Small intestine (tissue), 7 donors: ENCODE results near the gene EIF4B. TPM values are rescaled to one million over a fixed set of nuclear protein-coding genes. Genes with fewer than 3 reads are reported as not detected.
A peak's percentile ranks its signal among the peaks of the same experiment; 100 is the strongest.

Experiments
- DNase-seq, 2 donors: peaks; one replicate each; pipeline versions ENCODE4 v3.0.0 to v3.0.0-alpha.2; 2013
- FAIRE-seq: peaks from 2 replicates; lab custom pipeline; 2012; peaks lifted over from hg19 to GRCh38; lab: Jason Lieb, UNC
- H3K27ac ChIP-seq, 3 donors: one replicate each; pipeline ENCODE4 v1.5.1; 2013; ENCODE audit warnings: low read length in 2 of 3, mild to moderate bottlenecking in 2 of 3, control low read depth in 1 of 3, inconsistent platforms in 1 of 3, low read depth in 1 of 3, moderate library complexity in 1 of 3
- H3K27me3 ChIP-seq, 3 donors: one replicate each; pipeline ENCODE4 v1.6.1; 2013; ENCODE audit warnings: low read length in 3 of 3, inconsistent platforms in 1 of 3; ENCODE audit not compliant: control insufficient read depth in 3 of 3, insufficient read depth in 3 of 3
- H3K36me3 ChIP-seq, 3 donors: one replicate each; pipeline ENCODE4 v1.6.1; 2013; ENCODE audit warnings: low read length in 3 of 3, inconsistent platforms in 1 of 3, low read depth in 1 of 3, mild to moderate bottlenecking in 1 of 3, moderate library complexity in 1 of 3; ENCODE audit not compliant: control insufficient read depth in 3 of 3, insufficient read depth in 2 of 3
- H3K4me1 ChIP-seq, 3 donors: one replicate each; pipeline ENCODE4 v1.6.1; 2013; ENCODE audit warnings: low read length in 2 of 3, inconsistent platforms in 1 of 3, low read depth in 1 of 3, mild to moderate bottlenecking in 1 of 3, moderate library complexity in 1 of 3; ENCODE audit not compliant: control insufficient read depth in 3 of 3, insufficient read depth in 2 of 3
- H3K4me3 ChIP-seq, 3 donors: one replicate each; pipeline ENCODE4 v1.5.1; 2013; ENCODE audit warnings: low read length in 3 of 3, control low read depth in 1 of 3, inconsistent platforms in 1 of 3, low read depth in 1 of 3, mild to moderate bottlenecking in 1 of 3, moderate library complexity in 1 of 3
- H3K9me3 ChIP-seq, 2 donors: one replicate each; pipeline ENCODE4 v1.6.1; 2013; ENCODE audit warnings: low read depth in 1 of 2, low read length in 1 of 2; ENCODE audit not compliant: control insufficient read depth in 2 of 2, insufficient read depth in 1 of 2
- WGBS, 3 donors: extraction: QIAGEN DNeasy Blood & Tissue Kit; methylation state at CpG; one replicate each; pipeline ENCODE4 v1.1.7; 2013; 5-methylcytosine and 5-hydroxymethylcytosine counted together
- polyA plus RNA-seq, 4 donors: library from polyadenylated mRNA; stranded (reverse) in 3 of 4; unstranded in 1 of 4; fragments of 200-250 nt in 3 of 4; fragments of 120-200 nt in 1 of 4; gene quantifications; one replicate each; pipeline versions ENCODE4 v1.2.1 to v1.2.3, GENCODE V29; 2013
- donor health status: healthy with polysubstance abuse.
- donor health status: control.
- donor health status: control.
- donor health status: Bipolar disorder and iron deficiency.
- donor health status: healthy.

The EIF4B gene
- polyA plus RNA-seq, 4 donors: 160 to 422 (median 206) TPM

GRCh38 chr12:53044896-53045695 is 38.8 kb downstream of the EIF4B start:
- Histone ChIP-seq H3K27ac (peak overlapping the region in 1 of 3 donors; percentile 99), H3K4me1 (peaks cover 0 to 46% (median 10%) of the 10 kb centered on the region in 3 donors), H3K36me3 (peaks cover 0 to 4% (median 2%) of the 10 kb centered on the region in 3 donors), H3K4me3 (no peak overlapping the region), H3K9me3 (no peaks in the 10 kb centered on the region), H3K27me3 (peaks cover 0 to 4% (median 0%) of the 10 kb centered on the region in 3 donors)
- WGBS, 3 donors: 61 to 72% (median 65%) methylated on average over 4 of the region's 4 CpGs
- DNase-seq: no peak
- no peak for FAIRE-seq

GRCh38 chr12:53045696-53046045 is 39.4 kb downstream of the EIF4B start:
- H3K27me3 ChIP-seq: peaks cover 0 to 4% (median 0%) of the 10 kb centered on the region in 3 donors
- H3K4me3 ChIP-seq: peak overlapping the region in 1 of 3 donors; percentile 84
- 34 to 38% (median 37%) methylated on average over 5 of the region's 5 CpGs for WGBS, 3 donors
- DNase-seq (no peak), FAIRE-seq (no peak)
- H3K36me3 ChIP-seq: peaks cover 0 to 4% (median 2%) of the 10 kb centered on the region in 3 donors
- H3K4me1 ChIP-seq: peaks cover 0 to 51% (median 10%) of the 10 kb centered on the region in 3 donors
- H3K9me3 ChIP-seq: no peaks in the 10 kb centered on the region
- peak overlapping the region in 2 of 3 donors; percentile 93 to 99 for H3K27ac ChIP-seq

- Histone ChIP-seq H3K9me3 (no peaks in the 10 kb centered on the region), H3K27ac (peak overlapping the region; percentile 84 to 99 (median 93)), H3K27me3 (peaks cover 0 to 4% (median 0%) of the 10 kb centered on the region in 3 donors), H3K4me3 (peak overlapping the region; percentile 52 to 84 (median 56)), H3K4me1 (peaks cover 0 to 62% (median 10%) of the 10 kb centered on the region in 3 donors), H3K36me3 (peaks cover 0 to 10% (median 2%) of the 10 kb centered on the region in 3 donors)
- FAIRE-seq (no peak), DNase-seq (no peak)
- WGBS, 3 donors: 0 to 1% (median 0%) methylated on average over 22 to 43 of the region's 44 CpGs
These were observed 40.5 kb downstream of the EIF4B start for GRCh38 chr12:53046655-53047220.

- Histone ChIP-seq H3K27me3 (peaks cover 0 to 4% (median 0%) of the 10 kb centered on the region in 3 donors), H3K36me3 (peaks cover 0 to 16% (median 0%) of the 10 kb centered on the region in 3 donors), H3K4me3 (peak overlapping the region; percentile 37 to 56 (median 52)), H3K27ac (peak overlapping the region; percentile 90 to 99 (median 91)), H3K4me1 (peaks cover 0 to 69% (median 10%) of the 10 kb centered on the region in 3 donors), H3K9me3 (no peaks in the 10 kb centered on the region)
- WGBS, 3 donors: 1 to 5% (median 4%) methylated on average over 11 to 94 of the region's 94 CpGs
- no peak for FAIRE-seq
- peak; percentile 69 to 90 for DNase-seq
These were observed 41.2 kb downstream of the EIF4B start for GRCh38 chr12:53047221-53048032.

GRCh38 chr12:53048033-53048779 is 42.0 kb downstream of the EIF4B start:
- Histone ChIP-seq H3K9me3 (no peaks in the 10 kb centered on the region), H3K4me1 (peaks cover 2 to 76% (median 10%) of the 10 kb centered on the region in 3 donors), H3K4me3 (peak overlapping the region in 2 of 3 donors; percentile 37 to 56), H3K27me3 (peaks cover 0 to 4% (median 0%) of the 10 kb centered on the region in 3 donors), H3K36me3 (peaks cover 0 to 19% (median 0%) of the 10 kb centered on the region in 3 donors), H3K27ac (peak overlapping the region; percentile 90 to 97 (median 91))
- no peak for FAIRE-seq
- WGBS, 3 donors: 31 to 39% (median 34%) methylated on average over 10 of the region's 10 CpGs
- DNase-seq: peak; percentile 58 to 63

- H3K27me3 ChIP-seq: peaks cover 0 to 4% (median 0%) of the 10 kb centered on the region in 3 donors
- FAIRE-seq (no peak), DNase-seq (peak; percentile 40 to 70)
- peaks cover 3 to 83% (median 10%) of the 10 kb centered on the region in 3 donors for H3K4me1 ChIP-seq
- peak overlapping the region; percentile 90 to 97 (median 91) for H3K27ac ChIP-seq
- H3K4me3 ChIP-seq: peak overlapping the region in 1 of 3 donors; percentile 51
- no peaks in the 10 kb centered on the region for H3K9me3 ChIP-seq
- WGBS, 3 donors: 29 to 46% (median 32%) methylated on average over 6 of the region's 6 CpGs
- H3K36me3 ChIP-seq: peaks cover 0 to 25% (median 0%) of the 10 kb centered on the region in 3 donors
These were observed 42.6 kb downstream of the EIF4B start for GRCh38 chr12:53048780-53049401.

GRCh38 chr12:53049571-53050318 is 43.5 kb downstream of the EIF4B start, which contains the start of gene TNS2:
Gene TNS2, plus strand, starts transcription at chr12:53050065. Its CDS starts 121 bp downstream, at chr12:53050186.
- Histone ChIP-seq H3K9me3 (no peaks in the 10 kb centered on the region), H3K4me3 (peak within 1 kb of the TSS; percentile 7 to 52 (median 51)), H3K36me3 (peaks cover 0 to 25% (median 0%) of the 10 kb centered on the region in 3 donors), H3K27me3 (peaks cover 0 to 1% (median 0%) of the 10 kb centered on the region in 3 donors), H3K27ac (peak within 1 kb of the TSS; percentile 90 to 97 (median 91)), H3K4me1 (peaks cover 3 to 88% (median 6%) of the 10 kb centered on the region in 3 donors)
- 19 to 29% (median 23%) methylated on average over 18 to 20 of the region's 20 CpGs for WGBS, 3 donors
- peak; percentile 82 to 84 for DNase-seq
- no peak for FAIRE-seq
